H1 (cell line): ENCODE data around the gene SPIRE2. TPM values are rescaled to one million over a fixed set of nuclear protein-coding genes. Genes with fewer than 3 reads are reported as not detected.

Source experiments
- BCL11A ChIP-seq, 2 experiments: IDR thresholded peaks; one replicate each; pipeline ENCODE4 v1.6.1; 2011; ENCODE audit warnings: low read depth in 2 of 2, low read length in 2 of 2, mild to moderate bottlenecking in 2 of 2
- BRCA1 ChIP-seq: IDR thresholded peaks from 2 replicates; pipeline ENCODE4 v1.6.1; 2012; ENCODE audit warnings: low read depth, low read length, improper control_type of control experiment
- CBX5 ChIP-seq: fragments of 300-800, 300-1000 bp; sonication (generic); IDR thresholded peaks from 2 replicates; pipeline ENCODE4 v1.7.1; 2016; ENCODE audit warnings: antibody characterized with exemption, low read length, low read depth
- CHD7 ChIP-seq: fragments of 300-600 bp; sonication (generic); IDR thresholded peaks from 2 replicates; pipeline ENCODE4 v1.7.1; 2012; ENCODE audit warnings: low read length, moderate library complexity, mild to moderate bottlenecking, inconsistent platforms; ENCODE audit not compliant: insufficient replicate concordance
- CTBP2 ChIP-seq: IDR thresholded peaks from 2 replicates; pipeline ENCODE4 v1.7.0; 2011; ENCODE audit warnings: borderline replicate concordance, mild to moderate bottlenecking, moderate library complexity, mixed read lengths, low read length; ENCODE audit not compliant: insufficient read depth, insufficient read length
- EGR1 ChIP-seq: IDR thresholded peaks from 2 replicates; pipeline ENCODE4 v1.6.1; 2011; ENCODE audit warnings: low read depth, low read length, borderline replicate concordance
- FOSL1 ChIP-seq: IDR thresholded peaks from 2 replicates; pipeline ENCODE4 v1.6.1; 2011; ENCODE audit warnings: mild to moderate bottlenecking, low read depth, low read length, moderate library complexity; ENCODE audit not compliant: insufficient read depth
- MAFK ChIP-seq: IDR thresholded peaks from 2 replicates; pipeline ENCODE4 v1.6.1; 2012; ENCODE audit warnings: low read depth, mild to moderate bottlenecking, improper control_type of control experiment, low read length
- PHF8 ChIP-seq: fragments of 200-600 bp; sonication (generic); conservative IDR thresholded peaks from 2 replicates; pipeline ENCODE4 v1.7.1; 2012; ENCODE audit warnings: low read depth, mild to moderate bottlenecking, inconsistent platforms, low read length, moderate library complexity
- POU5F1 ChIP-seq: IDR thresholded peaks from 2 replicates; pipeline ENCODE4 v1.6.1; 2011; ENCODE audit warnings: low read depth, mild to moderate bottlenecking, low read length, moderate library complexity
- YY1 ChIP-seq: IDR thresholded peaks from 2 replicates; pipeline ENCODE4 v1.6.1; 2011; ENCODE audit warnings: low read depth, mild to moderate bottlenecking, low read length
- polyA plus RNA-seq, 7 experiments: library from polyadenylated mRNA; depleted of rRNA in 3 of 7; stranded (reverse) in 5 of 7; unstranded in 2 of 7; fragments of >200 nt in 5 of 7; fragments of 200-250 nt in 2 of 7; gene quantifications; 1 replicate in 5 of 7; 2 replicates in 1 of 7; 4 replicates in 1 of 7; pipeline versions ENCODE4 v1.2.1 to v1.2.3, GENCODE V29; 2011 to 2013; ENCODE audit warnings: missing spikeins in 2 of 7, mixed read lengths in 2 of 7
- total RNA-seq: library from RNA; stranded (reverse); fragmentation: NEBNext Ultra II Directional; extraction: Animal tissue kit (Norgen Biotek cat#: 25700); gene quantifications from 2 replicates; pipeline ENCODE4 v1.2.1, GENCODE V29; 2021

The SPIRE2 gene
- total and polyA plus RNA-seq, 2 of the 8 experiments (the other 6 are each of a cell fraction or from before 2014, with no cell fraction given): 7.4 to 15.4 TPM

GRCh38 chr16:89795676-89796075 lies 32.6 kb upstream of the SPIRE2 start (continued):
- TF ChIP-seq CHD7: no peak
- no peak for TF ChIP-seq PHF8
- TF ChIP-seq POU5F1: no peak
- no peak for TF ChIP-seq BRCA1
- TF ChIP-seq BCL11A (IDR thresholded peaks at IDR 0.05; ENCODE audit: low read depth in 2 of 2, low read length in 2 of 2): no peak
- TF ChIP-seq EGR1: no peak
- TF ChIP-seq CBX5: no peak
- TF ChIP-seq FOSL1: no peak
- TF ChIP-seq MAFK: no peak
- no peak for TF ChIP-seq YY1
- TF ChIP-seq CTBP2: no peak
